IMR-90 (cell line): ENCODE measurements around the gene TRAPPC3L. TPM values are rescaled to one million over a fixed set of nuclear protein-coding genes. Genes with fewer than 3 reads are reported as not detected.

ENCODE experiments used
- ATAC-seq: fragments of 200-7000 bp; cut with Tn5 transposase; 2 replicates; pipeline ENCODE4 v1.9.1; 2020; ENCODE audit warnings: low read depth, mild to moderate bottlenecking, moderate library complexity
- BruUV-seq: library from RNA; stranded (reverse); fragments of 400-500 nt; replicated peaks from 2 replicates; lab custom pipeline; 2021; lab: Mats Ljungman, UMichigan
- CTCF ChIA-PET: fragments of 300-600 bp; formaldehyde crosslinking; extraction: SDS; loops from one replicate; lab custom pipeline; 2021; ENCODE audit warnings: antibody characterized with exemption; lab: Yijun Ruan, JAX
- POLR2A ChIA-PET: fragments of 300-600 bp; sonication (Branson Sonifier 250); formaldehyde crosslinking; loops from one replicate; lab custom pipeline; 2022; ENCODE audit warnings: antibody characterized with exemption; ENCODE audit not compliant: unreplicated experiment; lab: Charles Lee
- DNase-seq: peaks from one replicate; pipeline ENCODE4 v3.0.0; 2013
- H2AFZ ChIP-seq: replicated peaks from 2 replicates; pipeline ENCODE3; 2013; ENCODE audit warnings: low read length, mild to moderate bottlenecking; ENCODE audit not compliant: poor library complexity
- H2AK5ac ChIP-seq: 2 replicates; pipeline ENCODE4 v1.6.1; 2013; ENCODE audit warnings: low read depth, low read length, inconsistent platforms
- H2AK9ac ChIP-seq: replicated peaks from 2 replicates; pipeline ENCODE3; 2013; ENCODE audit warnings: mild to moderate bottlenecking, low read depth, low read length, moderate library complexity; ENCODE audit not compliant: poor library complexity
- H2BK120ac ChIP-seq: 2 replicates; pipeline ENCODE4 v1.6.1; 2013; ENCODE audit warnings: low read depth, low read length, inconsistent platforms
- H2BK15ac ChIP-seq: 3 replicates; pipeline ENCODE4 v1.6.1; 2013; ENCODE audit warnings: low read depth, low read length, inconsistent platforms
- H2BK20ac ChIP-seq: 2 replicates; pipeline ENCODE4 v1.6.1; 2013; ENCODE audit warnings: low read depth, mild to moderate bottlenecking, inconsistent platforms, low read length, moderate library complexity
- H2BK5ac ChIP-seq: 2 replicates; pipeline ENCODE4 v1.6.1; 2013; ENCODE audit warnings: mild to moderate bottlenecking, low read depth, low read length, inconsistent platforms; ENCODE audit not compliant: poor library complexity, severe bottlenecking
- H3K14ac ChIP-seq: replicated peaks from 2 replicates; pipeline ENCODE4 v1.6.1; 2013; ENCODE audit warnings: low read depth, low read length, inconsistent platforms
- H3K18ac ChIP-seq: 2 replicates; pipeline ENCODE4 v1.6.1; 2013; ENCODE audit warnings: low read depth, low read length, control low read depth
- H3K23ac ChIP-seq: 2 replicates; pipeline ENCODE4 v1.6.1; 2013; ENCODE audit warnings: low read depth, low read length, inconsistent platforms
- H3K27ac ChIP-seq: 2 replicates; pipeline ENCODE4 v1.5.1; 2013; ENCODE audit warnings: mild to moderate bottlenecking, control low read depth, low read length; ENCODE audit not compliant: insufficient read depth
- H3K27me3 ChIP-seq: 2 replicates; pipeline ENCODE4 v1.6.1; 2013; ENCODE audit warnings: low read length; ENCODE audit not compliant: control insufficient read depth, insufficient read depth
- H3K36me3 ChIP-seq: 2 replicates; pipeline ENCODE4 v1.6.1; 2013; ENCODE audit warnings: low read length, mixed read lengths; ENCODE audit not compliant: control insufficient read depth, insufficient read depth
- H3K4ac ChIP-seq: 2 replicates; pipeline ENCODE4 v1.6.1; 2013; ENCODE audit warnings: low read depth, low read length, inconsistent platforms
- H3K4me1 ChIP-seq: 2 replicates; pipeline ENCODE4 v1.6.1; 2013; ENCODE audit warnings: low read length, mixed read lengths; ENCODE audit not compliant: control insufficient read depth, insufficient read depth
- H3K4me2 ChIP-seq: 2 replicates; pipeline ENCODE4 v1.6.1; 2013; ENCODE audit warnings: low read depth, mild to moderate bottlenecking, control low read depth, low read length, moderate library complexity
- H3K4me3 ChIP-seq: 2 replicates; pipeline ENCODE4 v1.5.1; 2013; ENCODE audit warnings: low read depth, mild to moderate bottlenecking, control low read depth, low read length, moderate library complexity; ENCODE audit not compliant: insufficient read depth
- H3K56ac ChIP-seq: 2 replicates; pipeline ENCODE4 v1.6.1; 2013; ENCODE audit warnings: low read length, inconsistent platforms; ENCODE audit not compliant: insufficient read depth; ENCODE audit errors: extremely low read depth
- H3K79me1 ChIP-seq, 2 experiments: 2 replicates each; pipeline ENCODE4 v1.6.1; 2013; ENCODE audit warnings: low read length in 2 of 2, inconsistent platforms in 1 of 2, low read depth in 1 of 2
- H3K9ac ChIP-seq: 2 replicates; pipeline ENCODE4 v1.6.1; 2013; ENCODE audit warnings: low read depth, low read length, control low read depth
- H3K9me1 ChIP-seq: 2 replicates; pipeline ENCODE4 v1.6.1; 2013; ENCODE audit warnings: low read length, inconsistent platforms; ENCODE audit not compliant: insufficient read depth
- H3K9me3 ChIP-seq: 2 replicates; pipeline ENCODE4 v1.6.1; 2013; ENCODE audit warnings: low read length; ENCODE audit not compliant: control insufficient read depth, insufficient read depth
- H4K20me1 ChIP-seq: 2 replicates; pipeline ENCODE4 v1.6.1; 2013; ENCODE audit warnings: low read length, inconsistent platforms; ENCODE audit not compliant: insufficient read depth
- H4K5ac ChIP-seq: 2 replicates; pipeline ENCODE4 v1.6.1; 2013; ENCODE audit warnings: mild to moderate bottlenecking, low read depth, low read length, control low read depth
- H4K8ac ChIP-seq, 2 experiments: 2 replicates each; pipeline ENCODE4 v1.6.1; 2013; ENCODE audit warnings: low read depth in 2 of 2, low read length in 2 of 2, control low read depth in 1 of 2, inconsistent platforms in 1 of 2
- H4K91ac ChIP-seq: 2 replicates; pipeline ENCODE4 v1.6.1; 2013; ENCODE audit warnings: low read depth, low read length, inconsistent platforms; ENCODE audit not compliant: insufficient read depth
- CEBPB ChIP-seq: IDR thresholded peaks from 2 replicates; pipeline ENCODE4 v1.6.1; 2012; ENCODE audit warnings: low read depth, low read length, improper control_type of control experiment
- CHD1 ChIP-seq: IDR thresholded peaks from 2 replicates; pipeline ENCODE4 v1.6.1; 2012; ENCODE audit warnings: low read depth, low read length, improper control_type of control experiment
- ELK1 ChIP-seq: fragments of 150-350 bp; IDR thresholded peaks from 2 replicates; pipeline ENCODE4 v1.6.1; 2016; ENCODE audit warnings: low read depth, mild to moderate bottlenecking, low read length, moderate library complexity, borderline replicate concordance
- FOS ChIP-seq: fragments of 150-350 bp; IDR thresholded peaks from 2 replicates; pipeline ENCODE4 v1.6.1; 2016; ENCODE audit warnings: low read depth, low read length
- MAFK ChIP-seq: IDR thresholded peaks from 2 replicates; pipeline ENCODE4 v1.6.1; 2012; ENCODE audit warnings: low read depth, low read length, improper control_type of control experiment
- MXI1 ChIP-seq: IDR thresholded peaks from 2 replicates; pipeline ENCODE4 v1.6.1; 2012; ENCODE audit warnings: low read depth, mild to moderate bottlenecking, low read length, moderate library complexity, borderline replicate concordance
- POLR2A ChIP-seq: IDR thresholded peaks from 2 replicates; pipeline ENCODE4 v1.6.1; 2012; ENCODE audit warnings: mild to moderate bottlenecking, low read depth, low read length
- RFX5 ChIP-seq: IDR thresholded peaks from 2 replicates; pipeline ENCODE4 v1.8.0; 2012; ENCODE audit warnings: low read depth, mild to moderate bottlenecking, low read length, moderate library complexity
- WGBS, 2 experiments: methylation state at CpG; one replicate each; pipeline versions ENCODE4 v1.1.5 to v1.1.7; 2013; ENCODE audit warnings: missing lambda C conversion rate in 2 of 2; ENCODE audit not compliant: insufficient read length in 1 of 2; ENCODE audit errors: extremely low coverage in 2 of 2; 5-methylcytosine and 5-hydroxymethylcytosine counted together
- dilution Hi-C: fragments of 300-500 bp; cut with HindIII; formaldehyde crosslinking; loops from one replicate; pipeline ENCODE4 v1.14.3; 2018; ENCODE audit warnings: low sequenced_read_pairs; ENCODE audit not compliant: unreplicated experiment
- in situ Hi-C: fragments of 300-500 bp; cut with MboI; formaldehyde crosslinking; loops from 3 replicates; pipeline ENCODE4 v1.14.3; 2019; ENCODE audit warnings: low sequenced_read_pairs, inconsistent platforms, mixed read lengths
- intact Hi-C: fragments of 100-400 bp; cut with micrococcal nuclease; formaldehyde crosslinking; loops from 2 replicates; pipeline ENCODE4 v1.10.0; 2022
- polyA plus RNA-seq, 3 experiments: library from polyadenylated mRNA; depleted of rRNA; stranded (reverse); fragments of >200 nt; gene quantifications; 2 replicates each; pipeline ENCODE4 v1.2.3, GENCODE V29; 2012; ENCODE audit warnings: low replicate concordance in 1 of 3
- total RNA-seq: library from RNA; depleted of rRNA; stranded (reverse); fragments of >200 nt; gene quantifications from 2 replicates; pipeline ENCODE4 v1.2.3, GENCODE V29; 2012
- TF ChIP-seq, protein P1 (sequence below): conservative IDR thresholded peaks from 2 replicates; pipeline ENCODE4 v1.5.1; 2012; ENCODE audit warnings: mild to moderate bottlenecking, low read depth, low read length, improper control_type of control experiment

TRAPPC3L gene
- total and polyA plus RNA-seq, 2 of the 4 experiments (the other 2 are of a cell fraction), result 0.03 TPM; not detected in 1

DNA sequence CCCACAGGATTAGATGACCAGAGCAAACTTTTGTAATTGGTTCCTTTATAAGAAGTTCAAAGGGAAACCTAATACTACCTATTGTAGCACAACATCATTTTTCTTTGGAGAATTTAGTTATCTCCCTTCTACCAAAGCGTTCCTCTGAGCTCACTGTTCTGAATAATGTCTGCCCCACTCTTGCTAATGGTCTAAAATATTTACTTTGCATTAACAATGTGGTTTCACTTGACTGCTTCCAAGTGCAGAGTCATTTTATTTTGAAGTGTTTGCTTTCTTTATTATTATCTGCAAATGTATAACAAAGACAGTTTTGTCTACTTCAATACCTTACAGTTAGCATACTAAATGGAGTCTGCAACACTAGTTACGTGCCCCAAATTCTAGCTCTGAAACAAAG is 15.0 kb downstream of the TRAPPC3L start:
- Histone ChIP-seq H3K27me3 (no peaks in the 10 kb centered on the region), H2AFZ (no peak overlapping the region)

More for the DNA sequence above, 15.0 kb downstream of the TRAPPC3L start:
- H3K9me1 ChIP-seq, result peaks cover 12% of the 10 kb centered on the region
- no peak overlapping the region for H2AK5ac ChIP-seq
- H3K4me1 ChIP-seq, result peaks cover 12% of the 10 kb centered on the region
- H2BK20ac ChIP-seq, result no peak overlapping the region
- no peak overlapping the region for H3K18ac ChIP-seq
- no peak overlapping the region for H3K9ac ChIP-seq
- dilution Hi-C loops (no loop called here), intact Hi-C loops (loop anchor here (2.0 kb wide), 2 partner anchors 18 to 308 kb away; no protein-coding TSS in a partner anchor), in situ Hi-C loops (loop anchor here (10.0 kb wide), 2 partner anchors 236 to 266 kb away; no protein-coding TSS in a partner anchor)
- H4K91ac ChIP-seq, result no peak overlapping the region
- no peak overlapping the region for H2AK9ac ChIP-seq
- no peak overlapping the region for H3K4ac ChIP-seq
- no peak overlapping the region for H3K14ac ChIP-seq
- H3K56ac ChIP-seq, result no peak overlapping the region
- H3K36me3 ChIP-seq, result no peaks in the 10 kb centered on the region
- ATAC-seq (peak; percentile 69), DNase-seq (peak; percentile 79)
- H4K20me1 ChIP-seq, result no peaks in the 10 kb centered on the region
- ChIA-PET CTCF (interaction anchor here (0.6 to 1.3 kb wide), 4 partner anchors 16 to 262 kb away, joined by 3 to 6 read pairs (median 4); no protein-coding TSS in a partner anchor), POLR2A (no interaction called here)
- no TSS peak for BruUV-seq
- H2BK5ac ChIP-seq, result no peak overlapping the region
- no peak for TF ChIP-seq MAFK
- TF ChIP-seq, protein P1, sequence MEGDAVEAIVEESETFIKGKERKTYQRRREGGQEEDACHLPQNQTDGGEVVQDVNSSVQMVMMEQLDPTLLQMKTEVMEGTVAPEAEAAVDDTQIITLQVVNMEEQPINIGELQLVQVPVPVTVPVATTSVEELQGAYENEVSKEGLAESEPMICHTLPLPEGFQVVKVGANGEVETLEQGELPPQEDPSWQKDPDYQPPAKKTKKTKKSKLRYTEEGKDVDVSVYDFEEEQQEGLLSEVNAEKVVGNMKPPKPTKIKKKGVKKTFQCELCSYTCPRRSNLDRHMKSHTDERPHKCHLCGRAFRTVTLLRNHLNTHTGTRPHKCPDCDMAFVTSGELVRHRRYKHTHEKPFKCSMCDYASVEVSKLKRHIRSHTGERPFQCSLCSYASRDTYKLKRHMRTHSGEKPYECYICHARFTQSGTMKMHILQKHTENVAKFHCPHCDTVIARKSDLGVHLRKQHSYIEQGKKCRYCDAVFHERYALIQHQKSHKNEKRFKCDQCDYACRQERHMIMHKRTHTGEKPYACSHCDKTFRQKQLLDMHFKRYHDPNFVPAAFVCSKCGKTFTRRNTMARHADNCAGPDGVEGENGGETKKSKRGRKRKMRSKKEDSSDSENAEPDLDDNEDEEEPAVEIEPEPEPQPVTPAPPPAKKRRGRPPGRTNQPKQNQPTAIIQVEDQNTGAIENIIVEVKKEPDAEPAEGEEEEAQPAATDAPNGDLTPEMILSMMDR, result no peak
- TF ChIP-seq RFX5, result no peak
- no peak for TF ChIP-seq ELK1
- no peak for TF ChIP-seq POLR2A
- no peak for TF ChIP-seq FOS
- TF ChIP-seq CHD1, result no peak
- TF ChIP-seq MXI1, result no peak
- no peak for TF ChIP-seq CEBPB
- H4K5ac ChIP-seq, result no peak overlapping the region
- H2BK120ac ChIP-seq, result no peak overlapping the region
- H4K8ac ChIP-seq, result no peak overlapping the region
- WGBS, 2 experiments, result no CpG with 5 or more reads among the region's 2 CpGs
- no peak overlapping the region for H3K23ac ChIP-seq
- peak overlapping the region; percentile 57; the same call in 1 of the 2 replicates for H3K4me2 ChIP-seq
- H3K4me3 ChIP-seq, result no peak overlapping the region
- H3K9me3 ChIP-seq, result no peaks in the 10 kb centered on the region
- H2BK15ac ChIP-seq, result no peak overlapping the region
- 0 out of 4 replicates have a peak, but pooled peaks cover 0 to 3% of the 10 kb centered on the region in 2 experiments for H3K79me1 ChIP-seq
- no peak overlapping the region for H3K27ac ChIP-seq
